Adrenal gland (tissue), 5 donors: ENCODE measurements around the gene SH2B3.

ENCODE experiments used
- POLR2A ChIP-seq, 2 donors: fragments of 450-650 bp; IDR thresholded peaks; one replicate each; pipeline ENCODE4 v1.6.1; 2017; ENCODE audit warnings: antibody characterized with exemption in 2 of 2, mild to moderate bottlenecking in 2 of 2, moderate library complexity in 1 of 2
- TF ChIP-seq, protein P1 (sequence below), 6 experiments: fragments of 450-650 bp in 4 of 6; fragments of 200-600 bp in 2 of 6; sonication (generic) in 1 of 6; IDR thresholded peaks; 1 replicate in 5 of 6; 2 replicates in 1 of 6; pipeline versions ENCODE4 v1.5.1 to v1.8.0; 2016 to 2021; ENCODE audit warnings: antibody characterized with exemption in 6 of 6, mild to moderate bottlenecking in 2 of 6, moderate library complexity in 1 of 6
- donor health status: DM: no; HTN: no; CAD: no.

GRCh38 chr12:111424189-111424792 is 18.6 kb downstream of the SH2B3 start:
- TF ChIP-seq, protein P1, sequence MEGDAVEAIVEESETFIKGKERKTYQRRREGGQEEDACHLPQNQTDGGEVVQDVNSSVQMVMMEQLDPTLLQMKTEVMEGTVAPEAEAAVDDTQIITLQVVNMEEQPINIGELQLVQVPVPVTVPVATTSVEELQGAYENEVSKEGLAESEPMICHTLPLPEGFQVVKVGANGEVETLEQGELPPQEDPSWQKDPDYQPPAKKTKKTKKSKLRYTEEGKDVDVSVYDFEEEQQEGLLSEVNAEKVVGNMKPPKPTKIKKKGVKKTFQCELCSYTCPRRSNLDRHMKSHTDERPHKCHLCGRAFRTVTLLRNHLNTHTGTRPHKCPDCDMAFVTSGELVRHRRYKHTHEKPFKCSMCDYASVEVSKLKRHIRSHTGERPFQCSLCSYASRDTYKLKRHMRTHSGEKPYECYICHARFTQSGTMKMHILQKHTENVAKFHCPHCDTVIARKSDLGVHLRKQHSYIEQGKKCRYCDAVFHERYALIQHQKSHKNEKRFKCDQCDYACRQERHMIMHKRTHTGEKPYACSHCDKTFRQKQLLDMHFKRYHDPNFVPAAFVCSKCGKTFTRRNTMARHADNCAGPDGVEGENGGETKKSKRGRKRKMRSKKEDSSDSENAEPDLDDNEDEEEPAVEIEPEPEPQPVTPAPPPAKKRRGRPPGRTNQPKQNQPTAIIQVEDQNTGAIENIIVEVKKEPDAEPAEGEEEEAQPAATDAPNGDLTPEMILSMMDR (IDR thresholded peaks at IDR 0.05) = no peak
- TF ChIP-seq POLR2A (IDR thresholded peaks at IDR 0.05) = no peak
